ENCODE results near the gene HOXD3. TPM values are rescaled to one million over a fixed set of nuclear protein-coding genes. Genes with fewer than 3 reads are reported as not detected.

Gene HOXD3
- total and polyA plus RNA-seq, 2 experiments from 2014 or later, result 2.3 to 3.2 TPM

DNA sequence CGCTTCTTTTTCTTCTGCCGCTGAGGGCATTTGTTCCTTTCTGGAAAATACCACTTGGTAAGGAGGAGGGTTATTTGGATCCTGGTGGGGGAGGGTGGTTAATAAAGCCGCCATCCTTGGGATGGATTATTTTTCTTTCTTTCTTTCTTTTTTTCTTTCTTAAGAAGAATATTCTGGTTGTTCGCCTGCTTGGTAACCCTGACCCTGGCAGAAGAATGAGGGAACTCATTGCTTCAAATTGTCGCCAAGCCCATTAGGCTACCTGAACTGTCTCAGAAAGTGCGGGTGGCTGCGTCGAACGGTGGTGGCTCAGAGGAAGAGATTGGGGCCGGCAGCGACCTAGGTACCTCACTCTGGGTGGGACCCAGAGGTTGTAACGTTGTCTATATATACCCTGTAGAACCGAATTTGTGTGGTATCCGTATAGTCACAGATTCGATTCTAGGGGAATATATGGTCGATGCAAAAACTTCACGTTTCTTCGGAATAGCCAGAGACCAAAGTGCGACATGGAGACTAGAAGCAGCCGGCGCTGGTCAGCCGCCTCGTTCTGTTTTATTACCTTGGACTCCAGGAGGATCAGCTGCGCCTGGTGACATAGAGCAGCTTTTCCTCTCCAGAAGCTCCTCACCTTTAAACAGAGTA, 7.0 kb upstream of the HOXD3 start:
- Histone ChIP-seq H3K9me3 (ENCODE audit: low read depth) (no peaks in the 10 kb centered on the region), H3K4me3 (no peak overlapping the region), H3F3A (ENCODE audit: insufficient read depth) (0 out of 2 replicates have a peak, but pooled peaks cover 16% of the 10 kb centered on the region), H3K9ac (no peak overlapping the region), H3K27me3 (replicated peaks; ENCODE audit: insufficient read depth) (no peaks in the 10 kb centered on the region), H3K9me2 (ENCODE audit: insufficient read depth) (no peaks in the 10 kb centered on the region), H3K36me3 (ENCODE audit: low read depth) (peaks cover 9% of the 10 kb centered on the region; the same call in 1 of the 2 replicates), H3K27ac (no peak overlapping the region), H3K79me2 (ENCODE audit: insufficient read depth) (peaks cover 65% of the 10 kb centered on the region), H3K4me1 (ENCODE audit: insufficient read depth) (no peaks in the 10 kb centered on the region), H2AFZ (no peak overlapping the region), H3K4me2 (ENCODE audit: unreplicated experiment) (no peak overlapping the region), H4K20me1 (ENCODE audit: insufficient read depth) (peaks cover 2% of the 10 kb centered on the region; the same call in 1 of the 2 replicates)
- in situ Hi-C loops (cut with MboI), result loop anchor here (10.0 kb wide), 1 partner anchor 305 kb away; no protein-coding TSS in a partner anchor
- WGBS, 2 experiments (ENCODE audit: low coverage in 1 of 2, low lambda C conversion rate in 2 of 2, missing lambda C conversion rate in 2 of 2), result 96% methylated on average over 24 of the region's 24 CpGs
- no peak for DNase-seq
- TF ChIP-seq EZH2 (IDR thresholded peaks at IDR 0.05; ENCODE audit: insufficient read depth, poor library complexity, severe bottlenecking) (no peak), EZH2phosphoT487 (IDR thresholded peaks at IDR 0.05; ENCODE audit: insufficient read depth, low read depth) (no peak)

DNA sequence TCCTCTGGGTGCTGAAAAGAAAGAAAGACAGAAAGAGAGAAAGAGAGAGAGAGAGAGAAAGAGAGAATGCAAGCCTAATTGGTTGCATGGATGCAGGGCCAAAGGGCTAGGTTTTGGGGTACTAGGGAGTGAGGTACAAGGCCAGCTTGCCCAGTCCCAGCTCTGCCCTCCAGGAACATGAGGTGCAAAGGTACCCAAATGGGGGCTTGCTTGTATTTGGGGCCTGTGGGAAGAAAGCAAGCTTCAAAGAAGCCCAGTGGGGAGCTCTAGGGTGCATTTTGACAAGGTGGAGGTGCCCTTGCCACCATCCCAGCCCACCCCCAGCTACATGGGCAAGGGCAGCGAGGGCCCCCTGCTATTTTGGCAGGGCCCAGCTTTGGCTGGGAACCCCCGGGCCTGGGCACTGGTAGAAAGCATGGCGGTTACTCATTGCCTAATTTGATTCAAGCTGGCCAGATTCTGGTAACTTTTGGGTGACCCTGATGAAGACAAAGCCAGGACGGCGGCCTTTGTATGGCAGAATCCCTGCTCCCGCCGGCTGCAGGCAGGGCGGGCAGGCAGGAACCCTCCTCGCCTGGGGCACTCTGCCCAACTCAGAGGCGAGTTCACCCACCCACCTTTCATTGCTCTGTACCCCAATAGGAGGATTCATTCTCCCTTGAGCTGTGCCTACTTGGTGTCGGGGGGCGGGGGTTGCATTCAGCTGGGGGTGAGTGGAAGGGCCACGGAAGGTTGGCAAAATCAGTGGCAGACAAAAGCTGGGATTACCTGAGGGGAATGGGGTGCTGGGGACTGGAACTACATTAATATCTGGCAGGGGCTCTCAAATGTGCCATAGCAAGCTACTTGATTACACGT, 6.3 kb upstream of the HOXD3 start:
- H3K27me3 ChIP-seq (replicated peaks; ENCODE audit: insufficient read depth), result no peaks in the 10 kb centered on the region
- no peak overlapping the region for H3K4me2 ChIP-seq (ENCODE audit: unreplicated experiment)
- H2AFZ ChIP-seq, result no peak overlapping the region
- in situ Hi-C loops (cut with MboI), result no loop called here
- no peak for DNase-seq
- H4K20me1 ChIP-seq (ENCODE audit: insufficient read depth), result peaks cover 1% of the 10 kb centered on the region; the same call in 1 of the 2 replicates
- H3K4me3 ChIP-seq, result no peak overlapping the region
- H3K4me1 ChIP-seq (ENCODE audit: insufficient read depth), result no peaks in the 10 kb centered on the region
- TF ChIP-seq EZH2phosphoT487 (IDR thresholded peaks at IDR 0.05; ENCODE audit: insufficient read depth, low read depth), result no peak
- no peak for TF ChIP-seq EZH2 (IDR thresholded peaks at IDR 0.05; ENCODE audit: insufficient read depth, poor library complexity, severe bottlenecking)
- H3K9me2 ChIP-seq (ENCODE audit: insufficient read depth), result no peaks in the 10 kb centered on the region
- H3K9me3 ChIP-seq (ENCODE audit: low read depth), result no peaks in the 10 kb centered on the region
- H3K79me2 ChIP-seq (ENCODE audit: insufficient read depth), result peaks cover 57% of the 10 kb centered on the region
- WGBS, 2 experiments (ENCODE audit: low coverage in 1 of 2, low lambda C conversion rate in 2 of 2, missing lambda C conversion rate in 2 of 2), result 86 to 88% methylated on average over 14 of the region's 14 CpGs
- peaks cover 9% of the 10 kb centered on the region; the same call in 1 of the 2 replicates for H3K36me3 ChIP-seq (ENCODE audit: low read depth)
- H3K27ac ChIP-seq, result no peak overlapping the region
- peaks cover 22% of the 10 kb centered on the region; the same call in 1 of the 2 replicates for H3F3A ChIP-seq (ENCODE audit: insufficient read depth)
- no peak overlapping the region for H3K9ac ChIP-seq

DNA sequence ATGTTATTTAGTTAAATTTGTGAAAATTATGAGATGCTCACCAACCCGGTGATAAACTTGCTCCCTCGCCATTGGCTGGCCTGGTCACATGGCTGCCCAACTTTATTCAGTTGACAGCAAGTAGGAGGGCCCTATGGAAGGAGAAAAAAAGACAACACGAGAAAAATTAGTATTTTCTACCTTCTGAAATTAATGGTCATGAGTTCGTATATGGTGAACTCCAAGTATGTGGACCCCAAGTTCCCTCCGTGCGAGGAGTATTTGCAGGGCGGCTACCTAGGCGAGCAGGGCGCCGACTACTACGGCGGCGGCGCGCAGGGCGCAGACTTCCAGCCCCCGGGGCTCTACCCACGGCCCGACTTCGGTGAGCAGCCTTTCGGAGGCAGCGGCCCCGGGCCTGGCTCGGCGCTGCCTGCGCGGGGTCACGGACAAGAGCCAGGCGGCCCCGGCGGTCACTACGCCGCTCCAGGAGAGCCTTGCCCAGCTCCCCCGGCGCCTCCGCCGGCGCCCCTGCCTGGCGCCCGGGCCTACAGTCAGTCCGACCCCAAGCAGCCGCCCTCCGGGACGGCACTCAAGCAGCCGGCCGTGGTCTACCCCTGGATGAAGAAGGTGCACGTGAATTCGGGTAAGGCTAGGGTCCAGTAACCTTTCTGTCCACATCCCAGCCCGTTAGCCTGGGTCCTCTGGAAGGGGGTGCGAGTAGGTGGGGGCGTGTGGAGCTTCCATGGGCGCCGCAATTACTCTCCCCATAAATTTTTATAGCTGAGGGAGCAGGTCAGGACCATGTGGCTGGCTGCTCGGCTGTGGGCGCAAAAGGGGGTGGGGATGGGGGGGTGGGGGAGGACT, 5.4 kb upstream of the HOXD3 start, which contains the start of gene HOXD4:
TSS of gene HOXD4 (plus strand) at position 109 of the 846 bp plus-strand sequence. CDS start at position 193, 84 bp downstream.
- Histone ChIP-seq H3K27me3 (replicated peaks; ENCODE audit: insufficient read depth) (no peaks in the 10 kb centered on the region), H3K4me3 (no peak within 1 kb of the TSS), H4K20me1 (ENCODE audit: insufficient read depth) (no peaks in the 10 kb centered on the region), H3F3A (ENCODE audit: insufficient read depth) (peaks cover 22% of the 10 kb centered on the region; the same call in 1 of the 2 replicates), H3K36me3 (ENCODE audit: low read depth) (peaks cover 9% of the 10 kb centered on the region; the same call in 1 of the 2 replicates), H3K9me3 (ENCODE audit: low read depth) (no peaks in the 10 kb centered on the region), H3K9ac (no peak within 1 kb of the TSS), H2AFZ (no peak within 1 kb of the TSS), H3K9me2 (ENCODE audit: insufficient read depth) (no peaks in the 10 kb centered on the region), H3K79me2 (ENCODE audit: insufficient read depth) (peaks cover 49% of the 10 kb centered on the region), H3K4me2 (ENCODE audit: unreplicated experiment) (no peak within 1 kb of the TSS), H3K4me1 (ENCODE audit: insufficient read depth) (no peaks in the 10 kb centered on the region; the same call in 1 of the 2 replicates), H3K27ac (no peak within 1 kb of the TSS)
- in situ Hi-C loops (cut with MboI), result no loop called here
- no peak for DNase-seq
- 91 to 95% methylated on average over 48 to 55 of the region's 55 CpGs for WGBS, 2 experiments (ENCODE audit: low coverage in 1 of 2, low lambda C conversion rate in 2 of 2, missing lambda C conversion rate in 2 of 2)
- no peak for TF ChIP-seq EZH2 (IDR thresholded peaks at IDR 0.05; ENCODE audit: insufficient read depth, poor library complexity, severe bottlenecking)
- no peak for TF ChIP-seq EZH2phosphoT487 (IDR thresholded peaks at IDR 0.05; ENCODE audit: insufficient read depth, low read depth)

Data from GM23248 (cell line).